ENCODE results near the gene TBCD. TPM values are rescaled to one million over a fixed set of nuclear protein-coding genes. Genes with fewer than 3 reads are reported as not detected.

The TBCD gene
- total and polyA plus RNA-seq, 2 donors (not counting 1 experiment from before 2014, with no cell fraction given) = 22.1 to 36.7 TPM

DNA sequence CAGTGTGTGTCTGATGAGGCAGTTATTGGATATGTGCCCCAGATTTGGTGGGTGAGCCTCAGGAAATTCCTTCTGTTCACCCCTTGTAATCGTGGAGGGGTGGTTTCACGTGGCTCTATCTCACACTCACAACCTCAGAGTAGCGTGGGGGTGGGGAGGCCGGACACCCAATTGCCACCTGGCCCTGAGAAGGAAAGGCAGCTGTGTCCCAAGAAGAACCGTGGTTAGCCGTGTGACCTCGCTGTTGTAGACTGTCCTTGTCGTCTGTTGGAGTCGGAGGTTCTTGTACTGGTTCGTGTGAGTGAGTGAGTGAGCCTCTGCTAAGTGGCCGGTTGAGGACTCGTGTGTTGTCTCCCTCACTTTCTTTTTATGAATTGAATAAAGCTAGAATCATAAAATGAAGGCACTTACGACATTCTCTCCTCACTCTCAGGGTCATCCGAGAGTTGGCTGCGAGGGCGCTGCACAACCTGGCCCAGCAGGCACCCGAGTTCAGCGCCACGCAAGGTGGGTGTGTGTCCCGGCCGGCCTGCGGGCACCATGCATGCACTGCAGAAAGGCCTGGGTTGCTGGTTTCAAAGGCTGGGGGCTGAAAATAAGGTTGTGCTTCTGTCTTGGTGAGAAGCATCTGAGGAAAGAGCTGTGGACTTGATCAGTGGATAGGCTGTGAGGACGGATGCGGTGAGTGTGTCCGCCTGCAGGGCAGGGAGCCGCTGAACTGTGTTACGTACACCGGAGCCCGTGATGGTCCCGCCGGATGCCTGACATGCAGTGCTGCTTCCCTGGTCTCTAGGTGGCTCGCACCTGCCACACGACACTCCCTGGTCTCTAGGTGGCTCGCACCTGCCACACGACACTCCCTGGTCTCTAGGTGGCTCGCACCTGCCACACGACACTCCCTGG lies 151.4 kb downstream of the TBCD start:
- Histone ChIP-seq H3K27me3 (ENCODE audit: control insufficient read depth, insufficient read depth, low read length) (no peaks in the 10 kb centered on the region), H3K36me3 (ENCODE audit: control insufficient read depth, insufficient read depth, low read length) (no peaks in the 10 kb centered on the region), H3K9ac (ENCODE audit: insufficient read depth, low read length) (no peak overlapping the region), H3K27ac (ENCODE audit: insufficient read depth, low read length) (no peak overlapping the region), H4K20me1 (ENCODE audit: control insufficient read depth, extremely low read depth, insufficient read depth, low read length) (no peaks in the 10 kb centered on the region), H3K4me3 (replicated peaks in 1 of 4; ENCODE audit: control extremely low read depth in 1 of 4, insufficient read depth in 1 of 4, low read depth in 3 of 4, low read length in 4 of 4) (no peak overlapping the region), H2AFZ (ENCODE audit: low read length) (no peak overlapping the region), H3K4me1 (ENCODE audit: control insufficient read depth, extremely low read depth, insufficient read depth, low read length) (no peaks in the 10 kb centered on the region), H3K9me3 (ENCODE audit: control insufficient read depth, insufficient read depth, low read depth, low read length) (no peaks in the 10 kb centered on the region), H3K79me2 (ENCODE audit: control insufficient read depth, insufficient read depth, low read length) (no peaks in the 10 kb centered on the region), H3K4me2 (ENCODE audit: extremely low read depth, insufficient read depth, low read length) (no peak overlapping the region)
- DNase-seq (ENCODE audit: low read depth in 2 of 2) = no peak
- TF ChIP-seq, protein P1, sequence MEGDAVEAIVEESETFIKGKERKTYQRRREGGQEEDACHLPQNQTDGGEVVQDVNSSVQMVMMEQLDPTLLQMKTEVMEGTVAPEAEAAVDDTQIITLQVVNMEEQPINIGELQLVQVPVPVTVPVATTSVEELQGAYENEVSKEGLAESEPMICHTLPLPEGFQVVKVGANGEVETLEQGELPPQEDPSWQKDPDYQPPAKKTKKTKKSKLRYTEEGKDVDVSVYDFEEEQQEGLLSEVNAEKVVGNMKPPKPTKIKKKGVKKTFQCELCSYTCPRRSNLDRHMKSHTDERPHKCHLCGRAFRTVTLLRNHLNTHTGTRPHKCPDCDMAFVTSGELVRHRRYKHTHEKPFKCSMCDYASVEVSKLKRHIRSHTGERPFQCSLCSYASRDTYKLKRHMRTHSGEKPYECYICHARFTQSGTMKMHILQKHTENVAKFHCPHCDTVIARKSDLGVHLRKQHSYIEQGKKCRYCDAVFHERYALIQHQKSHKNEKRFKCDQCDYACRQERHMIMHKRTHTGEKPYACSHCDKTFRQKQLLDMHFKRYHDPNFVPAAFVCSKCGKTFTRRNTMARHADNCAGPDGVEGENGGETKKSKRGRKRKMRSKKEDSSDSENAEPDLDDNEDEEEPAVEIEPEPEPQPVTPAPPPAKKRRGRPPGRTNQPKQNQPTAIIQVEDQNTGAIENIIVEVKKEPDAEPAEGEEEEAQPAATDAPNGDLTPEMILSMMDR (conservative IDR thresholded peaks at IDR 0.05 in 1 of 2, IDR thresholded peaks at IDR 0.05 in 1 of 2; ENCODE audit: low read depth in 1 of 2, low read length in 2 of 2) = no peak
- TF ChIP-seq EZH2 (IDR thresholded peaks at IDR 0.05; ENCODE audit: low read length, missing control alignments) = no peak

GRCh38 chr17:82905130-82905529 lies 153.3 kb downstream of the TBCD start:
- Histone ChIP-seq H4K20me1 (ENCODE audit: control insufficient read depth, extremely low read depth, insufficient read depth, low read length) (no peaks in the 10 kb centered on the region), H3K27ac (ENCODE audit: insufficient read depth, low read length) (no peak overlapping the region), H3K4me2 (ENCODE audit: extremely low read depth, insufficient read depth, low read length) (no peak overlapping the region), H3K9me3 (ENCODE audit: control insufficient read depth, insufficient read depth, low read depth, low read length) (no peaks in the 10 kb centered on the region), H3K79me2 (ENCODE audit: control insufficient read depth, insufficient read depth, low read length) (no peaks in the 10 kb centered on the region), H3K9ac (ENCODE audit: insufficient read depth, low read length) (no peak overlapping the region), H3K4me1 (ENCODE audit: control insufficient read depth, extremely low read depth, insufficient read depth, low read length) (no peaks in the 10 kb centered on the region), H3K27me3 (ENCODE audit: control insufficient read depth, insufficient read depth, low read length) (no peaks in the 10 kb centered on the region), H2AFZ (ENCODE audit: low read length) (no peak overlapping the region), H3K4me3 (replicated peaks in 1 of 4; ENCODE audit: control extremely low read depth in 1 of 4, insufficient read depth in 1 of 4, low read depth in 3 of 4, low read length in 4 of 4) (no peak overlapping the region), H3K36me3 (ENCODE audit: control insufficient read depth, insufficient read depth, low read length) (no peaks in the 10 kb centered on the region)
- TF ChIP-seq, protein P1 (conservative IDR thresholded peaks at IDR 0.05 in 1 of 2, IDR thresholded peaks at IDR 0.05 in 1 of 2; ENCODE audit: low read depth in 1 of 2, low read length in 2 of 2) = no peak
- no peak for TF ChIP-seq EZH2 (IDR thresholded peaks at IDR 0.05; ENCODE audit: low read length, missing control alignments)
- DNase-seq (ENCODE audit: low read depth in 2 of 2) = no peak

DNA sequence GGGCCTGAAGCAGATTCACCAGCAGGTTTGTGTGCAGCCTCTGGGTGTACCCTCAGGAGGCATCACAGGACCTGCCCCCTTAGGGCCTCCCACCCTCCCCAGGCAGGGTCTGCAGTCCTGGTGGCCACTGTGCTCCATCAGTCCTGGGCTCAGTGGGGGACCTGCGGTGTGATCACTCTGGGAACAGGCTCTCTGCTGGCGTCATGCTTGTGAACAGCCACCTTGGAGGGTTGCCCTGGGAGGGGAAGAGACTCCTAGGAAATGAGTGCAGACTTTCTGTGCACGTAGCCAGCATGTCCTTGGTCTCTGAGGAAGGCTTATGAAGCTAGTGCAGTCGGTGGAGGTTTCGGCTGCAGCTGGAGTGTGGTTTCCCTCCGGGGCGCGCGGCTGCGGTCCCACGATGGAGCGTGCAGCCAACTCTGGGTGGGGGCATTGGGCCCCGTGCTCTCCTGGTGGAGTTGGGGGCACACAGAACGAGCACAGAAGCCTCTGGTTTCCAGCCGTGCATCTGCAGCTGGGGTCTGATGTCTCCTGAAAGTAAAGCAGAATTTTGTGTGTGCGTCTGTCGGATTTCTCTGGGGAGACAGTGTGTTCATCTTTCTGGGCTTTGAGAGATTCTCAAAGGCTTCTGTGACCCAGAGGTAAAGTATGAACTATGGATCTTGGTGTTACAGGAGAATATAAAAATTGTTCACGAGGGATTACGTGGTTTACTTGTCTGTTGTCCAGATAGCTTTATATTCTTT lies 156.1 kb downstream of the TBCD start:
- Histone ChIP-seq H3K27me3 (ENCODE audit: control insufficient read depth, insufficient read depth, low read length) (no peaks in the 10 kb centered on the region), H4K20me1 (ENCODE audit: control insufficient read depth, extremely low read depth, insufficient read depth, low read length) (no peaks in the 10 kb centered on the region), H3K79me2 (ENCODE audit: control insufficient read depth, insufficient read depth, low read length) (no peaks in the 10 kb centered on the region), H2AFZ (ENCODE audit: low read length) (no peak overlapping the region), H3K9ac (ENCODE audit: insufficient read depth, low read length) (no peak overlapping the region), H3K27ac (ENCODE audit: insufficient read depth, low read length) (no peak overlapping the region), H3K9me3 (ENCODE audit: control insufficient read depth, insufficient read depth, low read depth, low read length) (no peaks in the 10 kb centered on the region), H3K36me3 (ENCODE audit: control insufficient read depth, insufficient read depth, low read length) (no peaks in the 10 kb centered on the region), H3K4me3 (replicated peaks in 1 of 4; ENCODE audit: control extremely low read depth in 1 of 4, insufficient read depth in 1 of 4, low read depth in 3 of 4, low read length in 4 of 4) (no peak overlapping the region), H3K4me2 (ENCODE audit: extremely low read depth, insufficient read depth, low read length) (peak overlapping the region; percentile 51), H3K4me1 (ENCODE audit: control insufficient read depth, extremely low read depth, insufficient read depth, low read length) (no peaks in the 10 kb centered on the region)
- TF ChIP-seq, protein P1 (conservative IDR thresholded peaks at IDR 0.05 in 1 of 2, IDR thresholded peaks at IDR 0.05 in 1 of 2; ENCODE audit: low read depth in 1 of 2, low read length in 2 of 2) = no peak
- TF ChIP-seq EZH2 (IDR thresholded peaks at IDR 0.05; ENCODE audit: low read length, missing control alignments) = no peak
- no peak for DNase-seq (ENCODE audit: low read depth in 2 of 2)

Measured in fibroblast of lung (primary cell).